IgD-negative memory B cell (primary cell): Measurements from ENCODE around the gene YY1. TPM values are rescaled to one million over a fixed set of nuclear protein-coding genes. Genes with fewer than 3 reads are reported as not detected.
"Not testable (repeated sequence)": the region's sequence is repeated elsewhere in the genome, so short reads cannot be mapped to it uniquely, and the experiment has no call there.

Experiments used
- H3K27ac Mint-ChIP-seq, 3 donors: one replicate each; pipeline ENCODE4 v1.8.0; 2020 to 2022; ENCODE audit warnings: mild to moderate bottlenecking in 3 of 3, mixed read lengths in 3 of 3, moderate library complexity in 1 of 3
- H3K27me3 Mint-ChIP-seq: one replicate; pipeline ENCODE4 v1.8.0; 2021; ENCODE audit warnings: mixed read lengths
- H3K36me3 Mint-ChIP-seq: one replicate; pipeline ENCODE4 v1.8.0; 2020; ENCODE audit warnings: mild to moderate bottlenecking, mixed read lengths
- H3K4me1 Mint-ChIP-seq, 3 donors: one replicate each; pipeline ENCODE4 v1.8.0; 2020 to 2022; ENCODE audit warnings: mixed read lengths in 3 of 3, mild to moderate bottlenecking in 1 of 3
- H3K4me3 Mint-ChIP-seq, 4 donors: one replicate each; pipeline ENCODE4 v1.8.0; 2020 to 2022; ENCODE audit warnings: mild to moderate bottlenecking in 4 of 4, mixed read lengths in 4 of 4, moderate library complexity in 3 of 4
- H3K9me3 Mint-ChIP-seq, 3 donors: one replicate each; pipeline ENCODE4 v1.8.0; 2020 to 2021; ENCODE audit warnings: mixed read lengths in 3 of 3, mild to moderate bottlenecking in 1 of 3
- polyA plus RNA-seq: library from polyadenylated mRNA; unstranded; fragments of 300-500 nt; fragmentation: Illumina TruSeq; gene quantifications from one replicate; pipeline ENCODE4 v1.2.3, GENCODE V29; 2021

The YY1 gene
- polyA plus RNA-seq, 1 donor from 2014 or later, result 17.7 TPM

DNA sequence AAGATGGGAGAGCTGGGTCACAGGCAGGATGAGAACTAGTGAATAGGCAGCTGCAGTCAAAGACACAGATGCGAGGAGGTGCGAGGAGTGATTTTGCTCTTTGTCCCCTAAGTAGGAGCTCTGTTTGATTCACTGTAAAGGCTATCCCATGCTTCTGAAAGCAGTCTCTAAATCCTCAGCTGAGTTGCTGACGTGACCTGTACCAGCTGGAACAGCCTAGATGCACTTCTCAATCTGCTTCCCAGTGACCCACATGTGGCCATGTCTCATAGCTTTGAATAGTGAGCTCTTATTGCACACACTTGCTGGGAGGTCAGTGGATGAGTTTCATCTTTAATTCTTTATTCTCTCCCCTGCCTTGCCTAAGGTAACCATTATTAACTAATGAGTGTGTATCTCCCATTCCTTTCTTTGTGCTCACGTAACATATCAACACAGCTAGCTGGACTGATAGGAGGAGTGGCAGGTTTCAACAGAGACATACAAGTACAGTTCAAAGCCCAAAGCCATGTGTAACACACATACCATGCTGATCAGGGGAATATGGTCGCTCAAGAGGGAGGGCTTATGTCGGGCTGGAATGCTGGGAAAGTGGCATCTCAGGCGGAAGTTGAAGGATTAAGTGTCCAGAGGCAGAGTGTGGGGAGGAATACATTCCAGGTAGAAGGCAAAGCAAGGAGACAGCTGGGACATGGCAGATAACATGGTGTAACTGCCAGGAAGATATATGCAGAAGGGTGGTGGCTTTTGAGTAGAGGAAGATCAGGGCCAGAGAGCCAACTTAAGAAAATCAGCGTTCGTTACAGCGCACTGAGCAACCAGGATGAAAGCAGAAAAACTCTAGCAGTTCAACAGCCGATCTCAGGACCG, 15.4 kb upstream of the YY1 start:
- H3K36me3 Mint-ChIP-seq, result no peaks in the 10 kb centered on the region
- peak overlapping the region in 3 of 4 donors; percentile 1 to 34 (median 7) for H3K4me3 Mint-ChIP-seq
- H3K27ac Mint-ChIP-seq, result peak overlapping the region in 1 of 3 donors; percentile 73
- no peaks in the 10 kb centered on the region for H3K27me3 Mint-ChIP-seq
- H3K4me1 Mint-ChIP-seq, result peaks cover 10 to 15% (median 12%) of the 10 kb centered on the region in 3 donors
- H3K9me3 Mint-ChIP-seq, result no peaks in the 10 kb centered on the region

DNA sequence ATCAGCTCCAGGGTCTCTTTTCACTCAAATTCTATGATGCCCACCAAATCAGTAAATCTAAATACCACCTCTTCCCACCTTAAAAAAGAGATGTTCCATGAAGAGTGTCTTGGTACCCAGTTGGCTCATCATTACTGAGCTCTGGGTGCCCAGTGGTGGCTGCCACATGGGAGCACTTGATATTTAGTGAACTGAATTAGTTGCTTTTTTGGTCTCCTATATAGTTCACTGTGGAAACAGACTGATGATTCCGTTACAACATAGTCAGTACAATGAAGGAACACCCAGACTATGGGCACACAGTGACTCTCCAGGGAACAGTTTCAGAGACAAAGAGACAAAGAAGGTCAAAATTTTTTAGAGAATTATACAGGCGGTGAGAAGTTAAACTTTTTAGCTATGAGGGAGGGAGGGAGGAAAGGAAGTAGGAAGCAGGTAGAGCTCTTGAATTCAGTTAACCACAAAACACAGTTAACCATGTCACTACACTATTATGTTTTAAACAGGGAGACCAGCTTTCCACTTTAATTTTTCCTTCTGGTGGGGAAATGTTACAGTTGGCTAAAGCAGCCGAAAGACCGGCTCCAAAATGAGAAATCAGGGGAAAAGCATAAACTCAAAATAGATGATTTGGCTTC, 14.6 kb upstream of the YY1 start:
- Mint-ChIP-seq H3K9me3 (no peaks in the 10 kb centered on the region), H3K4me3 (peak overlapping the region in 2 of 4 donors; percentile 1 to 80), H3K36me3 (no peaks in the 10 kb centered on the region), H3K4me1 (peaks cover 12 to 15% (median 15%) of the 10 kb centered on the region in 3 donors), H3K27me3 (no peaks in the 10 kb centered on the region), H3K27ac (peak overlapping the region in 1 of 3 donors; percentile 31)

DNA sequence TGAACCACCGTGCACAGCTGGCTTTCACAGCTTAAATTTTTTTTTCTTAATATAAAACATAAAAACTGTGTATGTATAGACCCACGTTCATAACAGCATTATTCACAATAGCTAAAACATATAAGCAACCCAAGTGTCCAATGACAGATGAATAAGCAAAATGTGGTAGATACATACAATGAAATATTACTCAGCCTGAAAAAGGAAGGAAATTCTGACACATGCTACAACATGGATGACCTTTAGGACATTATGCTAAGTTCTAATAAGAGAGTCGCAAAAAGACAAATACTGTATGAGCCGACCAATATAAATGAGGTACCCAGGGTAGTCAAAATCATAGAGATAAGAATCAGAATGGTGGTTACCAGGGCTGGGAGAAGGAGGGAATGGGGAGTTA, 13.8 kb upstream of the YY1 start:
- H3K27ac Mint-ChIP-seq, result peak overlapping the region in 1 of 3 donors; percentile 6
- peaks cover 12 to 16% (median 15%) of the 10 kb centered on the region in 3 donors for H3K4me1 Mint-ChIP-seq
- no peak overlapping the region for H3K4me3 Mint-ChIP-seq
- no peaks in the 10 kb centered on the region for H3K9me3 Mint-ChIP-seq
- H3K36me3 Mint-ChIP-seq, result no peaks in the 10 kb centered on the region
- no peaks in the 10 kb centered on the region for H3K27me3 Mint-ChIP-seq

DNA sequence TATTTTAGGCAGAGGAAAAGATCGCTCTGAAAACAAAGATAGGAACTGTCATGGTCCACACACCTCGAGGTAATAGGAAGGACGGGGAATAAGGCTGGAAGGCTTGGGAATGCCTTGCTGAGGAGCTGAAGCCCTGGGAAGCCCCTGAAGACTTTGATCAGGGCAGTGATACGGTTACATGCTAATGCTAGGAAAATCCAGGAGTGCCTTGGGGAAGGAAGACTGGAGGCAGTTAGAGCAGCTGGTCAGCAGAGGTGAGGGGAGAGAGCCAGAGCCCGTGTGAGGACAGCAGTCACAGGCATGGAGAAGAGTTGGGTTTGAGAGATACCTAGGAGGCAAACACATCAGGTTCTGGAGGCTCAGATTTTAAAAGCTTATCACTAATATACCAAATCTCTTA, 8.6 kb upstream of the YY1 start:
- Mint-ChIP-seq H3K27me3 (no peaks in the 10 kb centered on the region), H3K4me1 (peaks cover 9 to 21% (median 13%) of the 10 kb centered on the region in 3 donors), H3K27ac (peak overlapping the region; percentile 35 to 71 (median 44)), H3K9me3 (no peaks in the 10 kb centered on the region), H3K4me3 (no peak overlapping the region), H3K36me3 (no peaks in the 10 kb centered on the region)

DNA sequence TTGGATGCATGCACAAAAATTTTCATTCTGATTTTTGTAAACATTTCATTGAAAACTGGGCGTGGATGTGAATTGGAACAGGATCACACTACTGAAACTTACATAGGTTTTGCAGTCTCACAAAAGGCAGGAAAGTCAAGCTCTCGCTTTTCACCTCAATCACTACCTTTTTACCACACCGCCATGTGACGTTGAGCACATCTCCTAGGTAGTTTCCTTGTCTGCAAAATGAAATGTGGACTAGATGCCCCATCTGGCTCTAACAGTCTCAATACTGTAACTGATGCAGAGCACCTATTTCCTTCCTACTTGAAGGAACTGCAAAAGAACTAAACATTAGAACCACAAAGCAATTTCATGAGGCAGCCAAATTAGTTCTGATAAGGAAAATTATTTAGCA, 4.4 kb upstream of the YY1 start:
- H3K9me3 Mint-ChIP-seq, result no peaks in the 10 kb centered on the region
- H3K27ac Mint-ChIP-seq, result peak overlapping the region; percentile 80 to 91 (median 85)
- H3K4me1 Mint-ChIP-seq, result peaks cover 27 to 29% (median 27%) of the 10 kb centered on the region in 3 donors
- H3K27me3 Mint-ChIP-seq, result no peaks in the 10 kb centered on the region
- peak overlapping the region in 2 of 4 donors; percentile 29 to 75 for H3K4me3 Mint-ChIP-seq
- peaks cover 1% of the 10 kb centered on the region for H3K36me3 Mint-ChIP-seq

DNA sequence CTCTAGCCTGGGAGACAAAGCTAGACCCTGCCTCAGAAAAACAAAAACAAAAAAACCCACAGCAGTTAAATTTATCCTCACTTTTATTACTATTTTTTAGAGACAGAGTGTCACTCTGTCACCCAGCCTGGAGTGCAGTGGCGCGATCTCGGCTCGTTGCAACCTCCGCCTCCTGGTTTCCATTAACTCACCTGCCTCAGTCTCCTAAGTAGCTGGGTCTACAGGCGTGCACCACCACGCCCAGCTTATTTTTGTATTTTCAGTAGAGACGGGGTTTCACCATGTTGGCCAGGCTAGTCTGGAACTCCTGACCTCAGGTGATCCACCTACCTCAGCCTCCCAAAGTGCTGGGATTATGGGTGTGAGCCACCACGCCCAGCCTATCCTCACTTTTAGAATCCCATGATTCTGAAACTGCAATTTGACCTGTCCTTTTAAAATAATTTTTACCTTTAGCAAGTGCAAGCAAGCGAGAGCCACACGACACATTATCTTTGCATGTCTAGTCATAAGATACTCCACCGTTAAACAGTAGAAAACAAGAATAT, 2.6 kb upstream of the YY1 start:
- not testable (repeated sequence) for H3K27me3 Mint-ChIP-seq, H3K9me3 Mint-ChIP-seq, H3K36me3 Mint-ChIP-seq
- Mint-ChIP-seq H3K27ac (peak overlapping the region; percentile 90 to 93 (median 91)), H3K4me3 (peak overlapping the region; percentile 39 to 97 (median 93)), H3K4me1 (peaks cover 30 to 35% (median 32%) of the 10 kb centered on the region in 3 donors)

DNA sequence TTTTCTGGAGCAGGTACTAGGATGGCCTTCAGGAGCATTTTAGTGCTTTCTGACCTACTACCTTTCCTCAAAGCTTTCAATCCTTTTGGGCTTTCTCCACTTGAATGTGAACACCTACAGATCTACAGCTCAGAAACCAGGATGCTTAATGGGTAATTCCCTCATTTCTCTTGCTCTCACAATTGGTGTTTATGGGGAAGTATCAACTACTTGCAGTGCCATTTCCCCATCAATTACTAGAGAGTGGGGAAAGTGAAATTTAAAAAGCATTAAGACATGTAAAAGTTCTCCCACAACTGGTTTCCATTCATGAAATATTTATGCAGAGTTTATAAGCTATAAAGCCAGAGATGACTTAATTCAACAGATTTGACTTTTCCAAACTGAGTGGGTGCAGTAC, 2.1 kb upstream of the YY1 start:
- H3K4me3 Mint-ChIP-seq, result peak overlapping the region; percentile 92 to 97 (median 93)
- peaks cover 1% of the 10 kb centered on the region for H3K36me3 Mint-ChIP-seq
- peak overlapping the region; percentile 69 to 91 (median 90) for H3K27ac Mint-ChIP-seq
- H3K9me3 Mint-ChIP-seq, result no peaks in the 10 kb centered on the region
- peaks cover 34 to 38% (median 35%) of the 10 kb centered on the region in 3 donors for H3K4me1 Mint-ChIP-seq
- no peaks in the 10 kb centered on the region for H3K27me3 Mint-ChIP-seq

DNA sequence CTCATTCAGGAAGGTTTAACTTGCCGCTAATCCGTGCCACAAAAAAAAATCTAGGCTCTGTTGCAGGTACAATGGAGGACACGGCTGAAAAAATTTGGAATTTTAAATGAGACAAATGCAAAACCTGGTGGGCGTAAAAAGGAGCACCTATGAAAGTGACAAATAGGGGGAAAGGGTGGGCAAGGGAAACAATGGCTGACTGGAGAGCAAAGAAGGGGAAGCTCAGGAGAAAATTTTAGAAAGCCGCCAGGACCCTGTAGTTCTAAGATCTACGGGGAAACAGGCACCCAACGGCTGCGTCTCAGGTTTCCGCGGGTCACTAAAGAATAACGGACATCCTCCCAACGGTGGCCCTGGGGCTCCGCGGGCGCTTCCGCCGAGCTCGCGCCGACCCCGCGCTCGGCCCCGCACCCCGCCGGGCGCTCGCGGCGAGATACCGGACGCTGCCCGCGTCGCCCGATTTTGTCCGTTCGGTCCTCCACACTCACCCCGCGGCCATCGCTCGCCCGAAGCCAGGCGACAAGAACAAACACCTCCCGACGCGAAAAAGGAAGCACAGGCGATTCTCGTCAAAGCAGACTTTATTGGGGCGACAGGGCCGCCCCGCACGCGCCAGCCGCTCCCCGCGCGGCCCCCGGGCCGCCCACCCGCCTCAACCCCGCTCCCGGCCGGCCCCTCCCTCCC, 1.1 kb upstream of the YY1 start:
- H3K4me3 Mint-ChIP-seq, result peak overlapping the region; percentile 93 to 98 (median 95)
- no peaks in the 10 kb centered on the region for H3K27me3 Mint-ChIP-seq
- H3K4me1 Mint-ChIP-seq, result peaks cover 39 to 44% (median 42%) of the 10 kb centered on the region in 3 donors

DNA sequence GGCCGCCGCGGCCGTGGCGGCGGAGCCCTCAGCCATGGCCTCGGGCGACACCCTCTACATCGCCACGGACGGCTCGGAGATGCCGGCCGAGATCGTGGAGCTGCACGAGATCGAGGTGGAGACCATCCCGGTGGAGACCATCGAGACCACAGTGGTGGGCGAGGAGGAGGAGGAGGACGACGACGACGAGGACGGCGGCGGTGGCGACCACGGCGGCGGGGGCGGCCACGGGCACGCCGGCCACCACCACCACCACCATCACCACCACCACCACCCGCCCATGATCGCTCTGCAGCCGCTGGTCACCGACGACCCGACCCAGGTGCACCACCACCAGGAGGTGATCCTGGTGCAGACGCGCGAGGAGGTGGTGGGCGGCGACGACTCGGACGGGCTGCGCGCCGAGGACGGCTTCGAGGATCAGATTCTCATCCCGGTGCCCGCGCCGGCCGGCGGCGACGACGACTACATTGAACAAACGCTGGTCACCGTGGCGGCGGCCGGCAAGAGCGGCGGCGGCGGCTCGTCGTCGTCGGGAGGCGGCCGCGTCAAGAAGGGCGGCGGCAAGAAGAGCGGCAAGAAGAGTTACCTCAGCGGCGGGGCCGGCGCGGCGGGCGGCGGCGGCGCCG, 381 bp downstream of the YY1 start:
- peak overlapping the region; percentile 93 to 94 (median 93) for H3K27ac Mint-ChIP-seq
- peak overlapping the region; percentile 90 to 96 (median 94) for H3K4me3 Mint-ChIP-seq
- H3K36me3 Mint-ChIP-seq, result peaks cover 3% of the 10 kb centered on the region
- H3K9me3 Mint-ChIP-seq, result no peaks in the 10 kb centered on the region
- no peaks in the 10 kb centered on the region for H3K27me3 Mint-ChIP-seq
- peaks cover 45 to 50% (median 48%) of the 10 kb centered on the region in 3 donors for H3K4me1 Mint-ChIP-seq

More for the DNA sequence above, 1.1 kb upstream of the YY1 start:
- H3K27ac Mint-ChIP-seq, result peak overlapping the region; percentile 69 to 91 (median 90)
- H3K9me3 Mint-ChIP-seq, result no peaks in the 10 kb centered on the region
- peaks cover 3% of the 10 kb centered on the region for H3K36me3 Mint-ChIP-seq

DNA sequence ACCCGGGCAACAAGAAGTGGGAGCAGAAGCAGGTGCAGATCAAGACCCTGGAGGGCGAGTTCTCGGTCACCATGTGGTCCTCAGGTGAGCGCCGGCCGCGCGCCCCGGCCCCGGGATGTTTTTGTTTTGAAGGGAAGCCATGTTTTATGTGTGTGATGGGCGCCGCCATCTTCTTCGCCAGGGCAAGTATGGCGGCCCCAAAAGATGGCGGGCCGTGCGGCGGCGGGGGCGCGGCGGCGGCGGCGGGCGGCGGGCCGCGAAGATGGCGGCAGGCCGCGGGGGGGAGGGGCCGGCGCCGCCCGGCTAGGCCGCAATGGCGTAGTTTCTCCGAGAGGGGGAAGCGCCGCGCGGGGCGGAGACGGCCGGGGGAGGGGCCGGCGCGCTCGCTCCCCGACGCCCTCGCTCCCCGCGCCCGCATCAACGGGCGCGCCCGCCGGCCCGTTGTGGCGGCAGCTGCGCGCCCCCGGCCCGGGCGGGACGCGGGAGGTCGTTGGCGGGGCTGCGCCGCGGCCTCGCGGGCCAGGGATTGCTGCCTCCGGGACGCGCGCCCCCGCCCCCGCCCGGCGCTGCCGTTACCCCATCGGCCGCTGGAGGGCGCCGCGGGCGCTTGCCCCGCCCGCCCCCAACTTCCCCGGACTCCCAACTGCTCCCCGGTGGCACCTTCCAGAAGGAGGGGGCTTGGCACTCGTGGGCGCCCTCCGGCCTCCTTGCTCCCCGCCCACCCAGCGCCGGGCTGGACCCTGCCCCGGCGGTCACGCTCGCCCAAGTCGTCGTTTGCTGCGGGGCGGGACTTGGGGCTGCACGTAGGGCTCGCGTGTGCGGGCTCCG, 1.1 kb downstream of the YY1 start:
- Mint-ChIP-seq H3K4me3 (peak overlapping the region; percentile 90 to 99 (median 95)), H3K4me1 (peaks cover 43 to 44% (median 44%) of the 10 kb centered on the region in 3 donors), H3K27me3 (no peaks in the 10 kb centered on the region)

DNA sequence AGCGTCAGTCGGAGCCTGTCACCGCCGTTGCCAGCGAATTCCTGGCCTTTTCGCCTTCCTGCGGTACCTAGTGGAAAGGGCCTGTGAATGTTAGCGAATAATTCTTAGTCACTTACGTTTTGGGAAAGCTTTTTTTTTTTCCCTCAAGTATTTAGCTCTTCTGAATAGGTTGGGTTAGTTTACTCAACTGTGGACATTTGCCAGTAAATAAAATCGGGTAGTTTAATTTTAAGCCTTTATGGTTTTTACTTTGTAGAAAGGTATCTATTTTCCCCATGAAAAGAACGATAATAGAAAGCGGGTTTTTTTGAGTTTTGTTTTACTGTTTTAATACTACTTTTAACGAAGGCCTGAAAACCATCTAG, 1.7 kb downstream of the YY1 start:
- Mint-ChIP-seq H3K27ac (peak overlapping the region; percentile 88 to 99 (median 95)), H3K4me3 (peak overlapping the region; percentile 89 to 99 (median 94)), H3K36me3 (peaks cover 3% of the 10 kb centered on the region), H3K27me3 (no peaks in the 10 kb centered on the region), H3K9me3 (no peaks in the 10 kb centered on the region), H3K4me1 (peaks cover 45 to 46% (median 46%) of the 10 kb centered on the region in 3 donors)

More for the DNA sequence above, 1.1 kb downstream of the YY1 start:
- Mint-ChIP-seq H3K36me3 (peaks cover 3% of the 10 kb centered on the region), H3K9me3 (no peaks in the 10 kb centered on the region), H3K27ac (peak overlapping the region; percentile 93 to 99 (median 95))

DNA sequence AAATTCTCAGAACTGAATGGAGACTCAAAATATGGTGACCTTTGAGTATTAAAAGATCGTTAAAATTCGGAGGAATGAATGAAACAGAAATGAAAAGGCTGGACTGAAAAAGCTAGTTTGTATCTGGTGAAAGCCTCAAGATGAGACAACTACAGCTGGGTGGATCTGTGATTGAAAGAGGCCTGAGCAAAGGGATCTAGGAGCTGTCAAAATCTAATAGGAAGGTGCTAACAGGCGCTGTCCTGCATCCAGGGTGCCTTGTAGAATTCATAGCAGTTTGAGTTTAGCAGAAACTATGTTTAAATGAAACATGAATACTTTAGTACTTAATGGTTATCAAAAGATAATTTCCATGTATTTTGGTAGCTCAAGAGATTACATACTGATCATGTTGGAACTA, 2.3 kb downstream of the YY1 start:
- Mint-ChIP-seq H3K4me1 (peaks cover 49 to 51% (median 50%) of the 10 kb centered on the region in 3 donors), H3K4me3 (peak overlapping the region; percentile 89 to 99 (median 94)), H3K27ac (peak overlapping the region; percentile 88 to 99 (median 95)), H3K27me3 (no peaks in the 10 kb centered on the region), H3K36me3 (peaks cover 3% of the 10 kb centered on the region), H3K9me3 (no peaks in the 10 kb centered on the region)

DNA sequence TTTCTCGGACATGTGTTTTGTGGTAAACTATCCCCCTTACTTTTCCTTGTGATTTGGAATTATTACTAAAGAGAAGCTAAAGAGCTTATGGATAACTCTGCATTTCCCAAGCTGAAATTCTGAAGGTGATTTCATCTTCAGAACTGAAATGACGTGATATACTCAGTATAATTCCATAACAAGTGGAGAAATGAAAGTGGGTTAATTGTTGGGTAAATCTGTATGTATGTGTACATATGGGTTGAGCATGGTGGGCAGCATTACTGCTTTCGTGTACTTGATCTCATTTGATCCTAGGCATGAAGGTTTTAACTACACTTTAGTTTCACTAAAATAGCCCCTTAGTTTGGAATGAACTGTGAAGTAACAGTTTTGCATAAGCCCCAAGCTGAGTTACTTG, 4.1 kb downstream of the YY1 start:
- Mint-ChIP-seq H3K27me3 (no peaks in the 10 kb centered on the region), H3K4me3 (peak overlapping the region; percentile 59 to 99 (median 88)), H3K36me3 (peaks cover 3% of the 10 kb centered on the region), H3K27ac (peak overlapping the region; percentile 81 to 99 (median 93)), H3K4me1 (peaks cover 49 to 51% (median 51%) of the 10 kb centered on the region in 3 donors), H3K9me3 (no peaks in the 10 kb centered on the region)
